GM12878 (cell line): Measurements from ENCODE around the gene MRPL44. TPM values are rescaled to one million over a fixed set of nuclear protein-coding genes. Genes with fewer than 3 reads are reported as not detected.

Source experiments
- ATF2 ChIP-seq: IDR thresholded peaks from 2 replicates; pipeline ENCODE4 v1.6.1; 2012; ENCODE audit warnings: low read length, inconsistent platforms
- BCL3 ChIP-seq: IDR thresholded peaks from 2 replicates; pipeline ENCODE4 v1.6.1; 2011; ENCODE audit warnings: borderline replicate concordance, low read depth, mild to moderate bottlenecking, moderate library complexity, low read length; ENCODE audit not compliant: insufficient read depth, poor library complexity, severe bottlenecking
- CBX5 ChIP-seq: sonication (generic); IDR thresholded peaks from 2 replicates; pipeline ENCODE4 v1.6.1; 2016; ENCODE audit warnings: low read depth, moderate library complexity, mild to moderate bottlenecking, inconsistent platforms
- E2F8 ChIP-seq: fragments of 450-650 bp; IDR thresholded peaks from 2 replicates; pipeline ENCODE4 v1.6.1; 2018; ENCODE audit warnings: mild to moderate bottlenecking, low read depth, moderate library complexity; ENCODE audit not compliant: partially characterized antibody
- FOXM1 ChIP-seq: IDR thresholded peaks from 2 replicates; pipeline ENCODE4 v1.6.1; 2012; ENCODE audit warnings: low read depth, mild to moderate bottlenecking, inconsistent platforms, low read length, moderate library complexity
- GATAD2B ChIP-seq: fragments of 450-650 bp; conservative IDR thresholded peaks from 2 replicates; pipeline ENCODE4 v1.6.1; 2017; ENCODE audit warnings: low read depth, mild to moderate bottlenecking, moderate library complexity
- KAT2A ChIP-seq: conservative IDR thresholded peaks from 2 replicates; pipeline ENCODE4 v1.6.1; 2011; ENCODE audit warnings: low read depth, low read length; ENCODE audit not compliant: control insufficient read depth
- MEF2A ChIP-seq: IDR thresholded peaks from 2 replicates; pipeline ENCODE4 v1.6.1; 2011; ENCODE audit warnings: low read depth, mild to moderate bottlenecking, low read length, moderate library complexity; ENCODE audit not compliant: insufficient read depth
- NR2C2 ChIP-seq: IDR thresholded peaks from 2 replicates; pipeline ENCODE4 v1.6.1; 2011; ENCODE audit warnings: borderline replicate concordance, low read depth; ENCODE audit not compliant: control insufficient read depth, insufficient read length
- POLR2A ChIP-seq: IDR thresholded peaks from 2 replicates; pipeline ENCODE4 v1.6.1; 2011; ENCODE audit warnings: low read depth, mild to moderate bottlenecking, low read length
- POLR2AphosphoS2 ChIP-seq: IDR thresholded peaks from 2 replicates; pipeline ENCODE4 v1.6.1; 2011; ENCODE audit warnings: low read depth, mild to moderate bottlenecking, low read length, improper control_type of control experiment, moderate library complexity
- RCOR1 ChIP-seq: conservative IDR thresholded peaks from 2 replicates; pipeline ENCODE4 v1.6.1; 2012; ENCODE audit warnings: low read depth, low read length, improper control_type of control experiment
- REST ChIP-seq: IDR thresholded peaks from 2 replicates; pipeline ENCODE4 v1.6.1; 2012; ENCODE audit warnings: mild to moderate bottlenecking, low read depth, low read length
- RUNX3 ChIP-seq: IDR thresholded peaks from 2 replicates; pipeline ENCODE4 v1.6.1; 2012; ENCODE audit warnings: low read length, inconsistent platforms
- SKIL ChIP-seq: fragments of 450-650 bp; IDR thresholded peaks from 2 replicates; pipeline ENCODE4 v1.6.1; 2017; ENCODE audit warnings: mild to moderate bottlenecking, low read depth, inconsistent platforms; ENCODE audit not compliant: poor library complexity, severe bottlenecking
- polyA plus RNA-seq, 11 experiments: library from polyadenylated mRNA; depleted of rRNA in 4 of 11; unstranded in 6 of 11; stranded (reverse) in 5 of 11; fragments of >200 nt; fragmentation: Nextera tagmentation in 4 of 11; fragmentation: Illumina TruSeq in 1 of 11; extraction: Ambion mirVana in 4 of 11; extraction: Trizol in 1 of 11; gene quantifications; 1 replicate in 1 of 11; 2 replicates in 10 of 11; pipeline versions ENCODE4 v1.2.1 to v1.2.3, GENCODE V29; 2011 to 2016; ENCODE audit warnings: inconsistent platforms in 2 of 11, missing spikeins in 2 of 11, low read depth in 1 of 11
- total RNA-seq, 4 experiments: library from RNA; depleted of rRNA in 3 of 4; stranded (reverse); fragments of >200 nt in 3 of 4; fragmentation: Illumina TruSeq in 1 of 4; extraction: Trizol in 1 of 4; gene quantifications; 2 replicates each; pipeline versions ENCODE4 v1.2.1 to v1.2.3, GENCODE V29; 2013 to 2021

MRPL44 gene
- total and polyA plus RNA-seq, 10 of the 15 experiments (the other 5 are each of a cell fraction or from before 2014, with no cell fraction given): 18.3 to 44.3 (median 37.5) TPM

GRCh38 chr2:223976635-223977226 is 19.5 kb downstream of the MRPL44 start (continued):
- TF ChIP-seq NR2C2 (no peak), ATF2 (no peak), MEF2A (no peak), KAT2A (no peak), FOXM1 (no peak), SKIL (no peak), CBX5 (no peak), GATAD2B (no peak), RCOR1 (no peak), REST (no peak), BCL3 (no peak), RUNX3 (no peak), POLR2AphosphoS2 (no peak), E2F8 (no peak), POLR2A (no peak)
- TF ChIP-seq, all 136 proteins: peak for 0
